ENCODE data around the gene MICALL2. TPM values are rescaled to one million over a fixed set of nuclear protein-coding genes. Genes with fewer than 3 reads are reported as not detected.
A peak's percentile ranks its signal among the peaks of the same experiment; 100 is the strongest.

Gene MICALL2
- total and polyA plus RNA-seq, 2 donors (not counting 1 experiment from before 2014, with no cell fraction given), result 11.7 to 60.1 TPM

DNA sequence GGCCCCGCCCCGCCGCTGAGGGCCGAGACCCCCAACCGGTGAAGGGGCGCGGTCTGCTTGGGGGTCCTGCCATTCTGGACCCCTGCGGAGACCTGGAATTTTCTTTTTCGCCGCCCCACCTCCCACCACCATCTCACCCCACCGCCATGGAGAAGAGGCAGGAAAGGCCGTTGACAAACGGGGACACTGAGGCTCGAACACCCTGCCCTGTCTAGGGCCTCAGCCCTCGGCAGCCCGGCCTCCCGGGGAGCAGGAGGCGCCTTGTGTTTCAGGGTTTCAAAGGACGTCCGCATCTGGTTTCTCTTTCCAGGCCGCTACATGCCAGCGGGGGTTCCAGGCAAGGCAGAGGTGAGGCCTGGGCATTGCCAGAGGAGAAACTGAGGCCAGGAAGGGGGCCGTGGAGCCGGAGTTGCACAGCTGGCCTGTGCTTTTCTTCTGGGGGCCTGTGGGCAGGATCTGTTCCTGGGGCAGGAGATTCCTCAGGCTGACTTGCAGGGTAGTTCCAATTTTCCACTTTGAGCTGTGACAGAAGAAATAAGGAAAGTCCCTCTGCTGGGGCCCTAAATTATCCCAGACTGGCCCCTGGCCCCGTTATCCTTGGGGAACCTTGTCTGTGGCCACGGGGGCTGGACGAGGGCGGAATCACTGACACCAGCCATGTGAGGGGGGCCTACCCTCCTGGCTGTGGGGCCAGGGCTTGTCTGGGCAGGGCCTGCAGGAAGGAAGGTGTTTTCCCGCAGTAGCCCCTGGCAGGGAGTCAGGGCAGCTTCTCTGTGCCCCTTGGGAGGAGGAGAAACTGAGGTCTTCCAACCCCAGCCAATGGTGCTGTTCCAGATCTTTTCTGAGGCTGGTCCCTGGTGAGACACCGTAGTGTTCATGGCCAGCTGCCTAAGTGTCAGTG, 900 bp upstream of the MICALL2 start:
- peak overlapping the region; percentile 27 to 56 (median 32) for H3K4me3 ChIP-seq (replicated peaks in 1 of 4; ENCODE audit: control extremely low read depth in 1 of 4, insufficient read depth in 1 of 4, low read depth in 3 of 4, low read length in 4 of 4)
- no peaks in the 10 kb centered on the region for H3K36me3 ChIP-seq (ENCODE audit: control insufficient read depth, insufficient read depth, low read length)
- H2AFZ ChIP-seq (ENCODE audit: low read length), result peak overlapping the region; percentile 54
- H4K20me1 ChIP-seq (ENCODE audit: control insufficient read depth, extremely low read depth, insufficient read depth, low read length), result no peaks in the 10 kb centered on the region
- no peaks in the 10 kb centered on the region for H3K9me3 ChIP-seq (ENCODE audit: control insufficient read depth, insufficient read depth, low read depth, low read length)
- peak in 1 of 2 donors; percentile 15 for DNase-seq (ENCODE audit: low read depth in 2 of 2)
- peaks cover 22% of the 10 kb centered on the region for H3K4me1 ChIP-seq (ENCODE audit: control insufficient read depth, extremely low read depth, insufficient read depth, low read length)
- H3K79me2 ChIP-seq (ENCODE audit: control insufficient read depth, insufficient read depth, low read length), result peaks cover 34% of the 10 kb centered on the region
- peak overlapping the region; percentile 59 for H3K9ac ChIP-seq (ENCODE audit: insufficient read depth, low read length)
- H3K27me3 ChIP-seq (ENCODE audit: control insufficient read depth, insufficient read depth, low read length), result no peaks in the 10 kb centered on the region
- H3K4me2 ChIP-seq (ENCODE audit: extremely low read depth, insufficient read depth, low read length), result peak overlapping the region; percentile 77
- peak overlapping the region; percentile 59 for H3K27ac ChIP-seq (ENCODE audit: insufficient read depth, low read length)
- no peak for TF ChIP-seq EZH2 (IDR thresholded peaks at IDR 0.05; ENCODE audit: low read length, missing control alignments)
- TF ChIP-seq, protein P1, sequence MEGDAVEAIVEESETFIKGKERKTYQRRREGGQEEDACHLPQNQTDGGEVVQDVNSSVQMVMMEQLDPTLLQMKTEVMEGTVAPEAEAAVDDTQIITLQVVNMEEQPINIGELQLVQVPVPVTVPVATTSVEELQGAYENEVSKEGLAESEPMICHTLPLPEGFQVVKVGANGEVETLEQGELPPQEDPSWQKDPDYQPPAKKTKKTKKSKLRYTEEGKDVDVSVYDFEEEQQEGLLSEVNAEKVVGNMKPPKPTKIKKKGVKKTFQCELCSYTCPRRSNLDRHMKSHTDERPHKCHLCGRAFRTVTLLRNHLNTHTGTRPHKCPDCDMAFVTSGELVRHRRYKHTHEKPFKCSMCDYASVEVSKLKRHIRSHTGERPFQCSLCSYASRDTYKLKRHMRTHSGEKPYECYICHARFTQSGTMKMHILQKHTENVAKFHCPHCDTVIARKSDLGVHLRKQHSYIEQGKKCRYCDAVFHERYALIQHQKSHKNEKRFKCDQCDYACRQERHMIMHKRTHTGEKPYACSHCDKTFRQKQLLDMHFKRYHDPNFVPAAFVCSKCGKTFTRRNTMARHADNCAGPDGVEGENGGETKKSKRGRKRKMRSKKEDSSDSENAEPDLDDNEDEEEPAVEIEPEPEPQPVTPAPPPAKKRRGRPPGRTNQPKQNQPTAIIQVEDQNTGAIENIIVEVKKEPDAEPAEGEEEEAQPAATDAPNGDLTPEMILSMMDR (conservative IDR thresholded peaks at IDR 0.05 in 1 of 2, IDR thresholded peaks at IDR 0.05 in 1 of 2; ENCODE audit: low read depth in 1 of 2, low read length in 2 of 2), result no peak

- Histone ChIP-seq H3K27me3 (ENCODE audit: control insufficient read depth, insufficient read depth, low read length) (no peaks in the 10 kb centered on the region), H3K4me2 (ENCODE audit: extremely low read depth, insufficient read depth, low read length) (no peak overlapping the region), H3K9me3 (ENCODE audit: control insufficient read depth, insufficient read depth, low read depth, low read length) (no peaks in the 10 kb centered on the region), H3K27ac (ENCODE audit: insufficient read depth, low read length) (no peak overlapping the region), H3K9ac (ENCODE audit: insufficient read depth, low read length) (peak overlapping the region; percentile 93), H2AFZ (ENCODE audit: low read length) (no peak overlapping the region), H3K79me2 (ENCODE audit: control insufficient read depth, insufficient read depth, low read length) (peaks cover 40% of the 10 kb centered on the region), H3K4me1 (ENCODE audit: control insufficient read depth, extremely low read depth, insufficient read depth, low read length) (peaks cover 29% of the 10 kb centered on the region), H3K4me3 (replicated peaks in 1 of 4; ENCODE audit: control extremely low read depth in 1 of 4, insufficient read depth in 1 of 4, low read depth in 3 of 4, low read length in 4 of 4) (peak overlapping the region in 2 of 4 experiments; percentile 78 to 94), H3K36me3 (ENCODE audit: control insufficient read depth, insufficient read depth, low read length) (no peaks in the 10 kb centered on the region), H4K20me1 (ENCODE audit: control insufficient read depth, extremely low read depth, insufficient read depth, low read length) (no peaks in the 10 kb centered on the region)
- DNase-seq (ENCODE audit: low read depth in 2 of 2), result peak; percentile 97 to 99
- no peak for TF ChIP-seq EZH2 (IDR thresholded peaks at IDR 0.05; ENCODE audit: low read length, missing control alignments)
- TF ChIP-seq, protein P1 (conservative IDR thresholded peaks at IDR 0.05 in 1 of 2, IDR thresholded peaks at IDR 0.05 in 1 of 2; ENCODE audit: low read depth in 1 of 2, low read length in 2 of 2), result no peak
These were observed 232 bp upstream of the MICALL2 start for GRCh38 chr7:1459512-1459892.

DNA sequence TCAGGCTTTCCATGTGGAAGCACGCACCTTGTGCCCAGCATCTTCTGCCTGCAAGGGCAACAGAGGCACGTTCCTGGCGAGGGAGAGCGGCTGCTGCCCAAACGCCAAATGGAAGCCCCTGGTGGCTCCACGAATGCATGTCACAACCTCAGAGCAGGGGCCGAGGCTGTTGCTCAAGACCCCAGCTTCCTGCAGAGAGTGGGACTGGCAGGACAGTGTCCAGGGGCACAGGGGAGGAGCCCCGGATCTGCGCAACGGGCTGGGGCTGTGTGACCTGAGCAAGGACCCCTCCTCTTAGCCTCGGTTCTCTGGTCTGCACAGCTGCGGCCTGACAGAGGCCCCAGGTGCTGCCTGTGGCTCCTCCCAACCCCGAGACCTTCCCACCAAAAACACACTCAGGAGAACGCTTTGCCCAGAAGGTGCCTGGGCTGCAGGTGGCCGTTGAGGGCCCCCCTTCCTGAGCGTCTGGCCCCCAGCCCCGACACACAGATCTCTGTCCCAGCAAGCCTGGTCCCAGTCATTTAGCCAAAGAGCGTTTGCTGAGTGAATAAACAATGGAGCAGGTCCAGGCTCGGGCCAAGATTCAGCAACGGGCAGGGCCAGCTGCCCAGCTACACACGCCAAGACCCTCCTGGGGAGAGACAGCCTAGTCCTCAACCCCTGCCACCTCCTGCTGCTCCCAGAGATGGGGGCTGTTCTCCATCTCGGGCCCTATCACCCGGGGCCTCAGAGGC, 1.2 kb downstream of the MICALL2 start:
- Histone ChIP-seq H3K79me2 (ENCODE audit: control insufficient read depth, insufficient read depth, low read length) (peaks cover 53% of the 10 kb centered on the region), H3K9me3 (ENCODE audit: control insufficient read depth, insufficient read depth, low read depth, low read length) (no peaks in the 10 kb centered on the region), H3K4me1 (ENCODE audit: control insufficient read depth, extremely low read depth, insufficient read depth, low read length) (peaks cover 31% of the 10 kb centered on the region)

More for the DNA sequence above, 1.2 kb downstream of the MICALL2 start:
- H3K27ac ChIP-seq (ENCODE audit: insufficient read depth, low read length), result peak overlapping the region; percentile 95
- H3K27me3 ChIP-seq (ENCODE audit: control insufficient read depth, insufficient read depth, low read length), result no peaks in the 10 kb centered on the region
- H2AFZ ChIP-seq (ENCODE audit: low read length), result no peak overlapping the region
- peak overlapping the region; percentile 76 to 94 (median 84) for H3K4me3 ChIP-seq (replicated peaks in 1 of 4; ENCODE audit: control extremely low read depth in 1 of 4, insufficient read depth in 1 of 4, low read depth in 3 of 4, low read length in 4 of 4)
- TF ChIP-seq, protein P1 (conservative IDR thresholded peaks at IDR 0.05 in 1 of 2, IDR thresholded peaks at IDR 0.05 in 1 of 2; ENCODE audit: low read depth in 1 of 2, low read length in 2 of 2), result no peak
- TF ChIP-seq EZH2 (IDR thresholded peaks at IDR 0.05; ENCODE audit: low read length, missing control alignments), result no peak
- DNase-seq (ENCODE audit: low read depth in 2 of 2), result peak in 1 of 2 donors; percentile 23
- no peaks in the 10 kb centered on the region for H4K20me1 ChIP-seq (ENCODE audit: control insufficient read depth, extremely low read depth, insufficient read depth, low read length)
- H3K36me3 ChIP-seq (ENCODE audit: control insufficient read depth, insufficient read depth, low read length), result no peaks in the 10 kb centered on the region
- peak overlapping the region; percentile 93 for H3K9ac ChIP-seq (ENCODE audit: insufficient read depth, low read length)
- peak overlapping the region; percentile 87 for H3K4me2 ChIP-seq (ENCODE audit: extremely low read depth, insufficient read depth, low read length)

Measured in fibroblast of lung (primary cell).